Left kidney (tissue), 2 donors: ENCODE results near the gene MCAT. TPM values are rescaled to one million over a fixed set of nuclear protein-coding genes. Genes with fewer than 3 reads are reported as not detected.

Experiments used
- DNase-seq: peaks from one replicate; pipeline ENCODE4 v3.0.0-alpha.2; 2013
- polyA plus RNA-seq: library from polyadenylated mRNA; unstranded; fragments of 120-200 nt; gene quantifications from one replicate; pipeline ENCODE4 v1.2.1, GENCODE V29; 2013; ENCODE audit not compliant: insufficient read length

The MCAT gene
- polyA plus RNA-seq, 1 donor: 21.6 TPM

DNA sequence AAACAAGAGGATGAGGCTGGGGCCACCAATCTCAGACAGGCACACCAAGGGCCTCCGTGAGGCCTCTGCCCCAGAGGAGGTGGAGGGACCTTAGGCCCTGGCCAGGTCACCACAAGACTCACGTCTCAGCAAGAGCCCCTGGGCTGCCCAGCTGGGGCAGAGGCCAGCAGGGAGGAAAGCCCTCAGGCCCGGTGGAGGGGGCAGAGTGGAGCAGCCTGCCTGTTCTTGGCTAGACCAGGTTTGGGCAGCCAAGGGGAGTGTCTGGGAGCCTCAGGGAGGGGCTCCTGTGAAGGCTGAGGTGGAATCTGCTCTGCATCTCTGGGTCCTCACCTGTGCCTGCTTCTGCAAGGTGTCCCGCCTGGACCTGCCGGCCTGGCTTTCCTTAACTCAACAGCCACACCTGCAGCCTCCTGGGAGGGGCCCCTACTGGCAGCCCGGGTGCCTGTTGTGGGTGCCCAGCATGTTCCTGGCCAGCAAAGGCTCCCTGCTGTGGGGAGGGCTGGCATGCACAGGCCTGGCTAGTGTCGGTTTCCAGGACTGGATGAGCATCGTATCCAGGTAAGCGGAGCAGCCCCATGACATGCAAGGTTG is 31.8 kb upstream of the MCAT start:
- no peak for DNase-seq

DNA sequence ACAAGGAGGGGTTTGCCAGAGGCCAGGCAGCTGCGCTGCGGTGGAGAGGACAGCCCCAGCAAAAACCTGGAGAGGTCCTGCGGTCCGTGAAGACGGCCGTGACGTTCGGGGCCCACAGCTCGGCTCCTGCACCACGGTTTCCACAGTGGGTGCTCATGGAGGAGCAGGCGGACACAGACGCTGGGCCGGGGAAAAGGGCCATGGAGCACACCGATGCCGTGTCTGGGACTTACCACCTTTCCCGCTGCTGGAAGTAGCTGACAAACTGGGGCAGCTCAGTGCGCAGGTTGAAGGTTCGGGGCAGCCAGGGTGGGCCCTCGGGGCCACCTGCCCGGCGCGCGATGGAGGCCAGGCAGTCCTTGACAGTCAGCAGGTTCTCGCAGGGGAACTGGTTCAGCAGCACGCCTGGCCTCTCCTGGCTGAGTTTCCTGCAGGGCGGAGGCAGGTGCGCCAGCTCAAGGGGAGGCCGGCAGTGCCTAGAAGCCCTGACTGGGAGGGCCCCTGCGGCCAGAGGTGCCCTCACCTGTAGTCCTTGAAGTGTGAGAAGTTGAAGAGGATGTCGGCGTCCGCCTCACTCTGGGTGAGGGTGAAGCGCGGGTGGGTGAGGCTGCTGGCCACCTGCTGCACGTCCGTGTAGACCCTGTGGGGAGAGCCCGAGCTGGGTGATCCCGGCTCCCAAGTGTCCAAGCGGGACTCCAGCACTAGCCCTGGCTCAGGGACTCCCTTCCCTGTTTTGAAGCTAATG is 30.9 kb upstream of the MCAT start:
- no peak for DNase-seq

DNA sequence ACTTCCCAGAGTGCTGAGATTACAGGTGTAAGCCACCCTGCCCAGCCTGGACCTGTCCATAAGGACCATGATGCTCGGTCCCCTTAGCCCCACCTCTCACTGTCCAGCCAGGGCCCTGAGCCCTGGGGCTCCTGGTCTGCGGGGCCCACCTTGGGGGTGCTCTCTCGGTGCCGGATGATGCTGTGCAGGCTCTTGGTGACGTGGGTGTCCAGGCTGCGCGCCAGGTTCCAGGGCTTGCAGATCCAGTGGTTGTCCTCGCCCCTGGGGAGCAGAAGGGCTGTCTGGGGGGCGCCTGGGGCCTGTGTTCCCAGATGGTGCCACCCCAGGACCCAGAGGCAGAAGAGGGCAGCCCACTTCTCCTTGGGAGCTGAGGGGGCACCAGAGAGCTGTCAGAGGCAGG is 30.4 kb upstream of the MCAT start:
- no peak for DNase-seq

DNA sequence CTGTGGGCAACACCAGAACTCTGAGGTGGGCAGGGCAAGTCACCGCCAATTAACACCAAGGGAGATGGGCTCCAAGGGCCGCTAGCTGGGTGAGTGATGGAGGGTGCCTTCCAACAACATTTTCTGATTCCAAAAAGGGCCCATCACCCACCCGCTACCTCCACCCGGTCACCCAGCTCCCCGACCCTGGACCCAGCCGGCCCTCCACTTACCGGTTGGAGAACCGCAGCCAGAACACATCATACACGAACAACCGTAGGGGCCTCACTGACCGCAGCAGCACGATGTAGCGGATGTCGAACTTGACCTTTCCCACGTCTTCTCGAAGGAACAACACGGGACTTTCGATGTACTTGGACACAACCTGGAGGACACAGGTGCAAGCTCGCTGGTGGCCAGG is 29.0 kb upstream of the MCAT start:
- no peak for DNase-seq

DNA sequence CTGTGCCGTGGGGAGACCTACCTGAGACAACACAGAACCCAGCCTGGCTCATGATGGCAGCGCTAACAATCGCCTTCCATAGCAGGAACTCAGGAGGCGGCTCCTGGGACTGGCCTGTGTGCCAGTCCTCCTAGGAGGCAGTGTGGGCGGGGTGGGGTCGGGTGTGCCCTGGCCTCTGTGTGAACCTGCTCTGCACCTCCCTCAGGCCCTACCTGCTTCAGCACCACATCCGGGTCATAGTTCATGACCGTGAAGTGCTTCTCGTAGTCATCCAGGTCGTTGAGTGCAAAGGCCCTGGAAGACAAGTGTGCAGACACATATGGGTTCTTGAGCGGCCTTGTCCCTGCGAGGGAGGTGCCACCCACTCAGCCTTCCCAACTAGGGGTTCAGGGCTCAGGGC is 28.4 kb upstream of the MCAT start:
- no peak for DNase-seq

DNA sequence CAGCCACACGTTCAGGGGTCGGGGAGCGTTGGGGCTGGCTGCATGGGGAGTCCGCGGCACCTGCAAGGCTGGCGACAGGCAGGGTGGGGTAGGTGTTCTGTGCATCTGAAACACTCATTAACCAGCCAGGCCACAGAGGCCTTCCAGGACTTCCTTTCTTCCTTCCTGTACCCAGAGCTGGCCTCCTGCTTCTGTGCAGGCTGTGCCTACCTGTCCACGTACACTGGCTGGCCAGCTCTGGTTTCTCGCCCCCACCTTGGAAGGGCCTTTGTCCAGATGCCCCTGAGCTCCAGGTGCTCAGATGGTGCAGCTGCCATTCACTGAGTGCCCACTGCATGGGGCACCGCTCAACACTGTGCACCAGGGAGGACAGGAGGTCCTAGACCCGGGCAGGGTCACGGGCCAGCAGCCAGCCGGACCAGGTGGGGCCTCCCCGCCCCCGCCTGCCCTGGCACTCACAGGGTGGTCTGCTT is 27.9 kb upstream of the MCAT start:
- no peak for DNase-seq

DNA sequence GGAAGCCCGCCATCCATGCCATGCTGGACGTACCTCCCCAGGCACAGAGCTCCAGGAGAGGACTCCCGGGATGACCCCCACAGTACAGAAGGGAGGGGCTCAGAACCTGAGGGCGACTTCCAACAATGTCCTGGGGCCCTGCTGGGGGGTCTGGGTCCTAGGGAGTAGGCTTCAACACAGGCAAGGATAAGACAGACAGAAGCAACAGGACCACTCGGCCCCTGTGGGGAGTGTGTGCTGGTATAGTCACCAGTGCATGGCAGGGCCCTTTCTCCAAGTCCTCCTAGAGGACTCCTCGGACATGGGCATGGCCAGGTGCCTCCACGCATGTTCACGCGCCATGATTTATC is 26.9 kb upstream of the MCAT start:
- DNase-seq: no peak

DNA sequence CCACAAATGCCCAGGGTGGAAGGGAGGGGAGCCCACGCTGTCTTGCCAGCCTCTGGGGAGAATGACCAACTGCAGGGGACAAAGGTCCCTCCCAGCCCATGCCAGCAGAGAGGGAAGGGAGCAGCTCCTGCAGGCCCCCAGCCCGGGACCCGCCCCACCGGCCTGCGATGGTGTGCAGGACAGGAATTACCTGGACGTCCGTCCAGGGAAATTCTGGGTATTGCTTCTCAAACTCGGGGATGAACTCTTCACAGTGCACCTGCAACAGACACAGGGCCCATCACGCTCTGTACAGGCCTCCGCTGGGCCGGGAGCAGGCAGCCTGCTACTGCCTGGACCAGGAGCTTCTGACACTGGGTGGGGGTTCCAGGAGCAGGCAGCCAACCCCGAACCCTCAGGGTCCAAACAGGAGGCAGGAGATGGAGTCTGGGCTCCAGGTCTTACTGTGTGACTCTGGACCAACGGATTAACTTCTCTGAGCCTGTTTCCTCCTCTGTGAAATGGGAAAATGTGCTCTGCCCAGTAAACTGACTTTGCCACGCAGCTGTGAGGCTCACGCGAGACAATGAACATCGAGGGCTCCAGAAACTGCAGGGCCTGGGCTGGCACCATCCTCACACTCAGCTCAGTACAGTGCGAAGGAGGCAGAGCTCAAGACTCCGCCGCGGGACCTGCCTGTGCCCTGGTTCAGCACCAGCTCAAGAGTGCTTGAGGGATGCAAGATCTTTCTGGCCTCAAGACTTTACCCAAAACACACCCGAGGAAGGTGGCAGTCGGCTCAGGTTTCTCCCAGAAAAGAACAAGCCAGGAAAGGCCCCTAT is 26.3 kb upstream of the MCAT start:
- DNase-seq: no peak

DNA sequence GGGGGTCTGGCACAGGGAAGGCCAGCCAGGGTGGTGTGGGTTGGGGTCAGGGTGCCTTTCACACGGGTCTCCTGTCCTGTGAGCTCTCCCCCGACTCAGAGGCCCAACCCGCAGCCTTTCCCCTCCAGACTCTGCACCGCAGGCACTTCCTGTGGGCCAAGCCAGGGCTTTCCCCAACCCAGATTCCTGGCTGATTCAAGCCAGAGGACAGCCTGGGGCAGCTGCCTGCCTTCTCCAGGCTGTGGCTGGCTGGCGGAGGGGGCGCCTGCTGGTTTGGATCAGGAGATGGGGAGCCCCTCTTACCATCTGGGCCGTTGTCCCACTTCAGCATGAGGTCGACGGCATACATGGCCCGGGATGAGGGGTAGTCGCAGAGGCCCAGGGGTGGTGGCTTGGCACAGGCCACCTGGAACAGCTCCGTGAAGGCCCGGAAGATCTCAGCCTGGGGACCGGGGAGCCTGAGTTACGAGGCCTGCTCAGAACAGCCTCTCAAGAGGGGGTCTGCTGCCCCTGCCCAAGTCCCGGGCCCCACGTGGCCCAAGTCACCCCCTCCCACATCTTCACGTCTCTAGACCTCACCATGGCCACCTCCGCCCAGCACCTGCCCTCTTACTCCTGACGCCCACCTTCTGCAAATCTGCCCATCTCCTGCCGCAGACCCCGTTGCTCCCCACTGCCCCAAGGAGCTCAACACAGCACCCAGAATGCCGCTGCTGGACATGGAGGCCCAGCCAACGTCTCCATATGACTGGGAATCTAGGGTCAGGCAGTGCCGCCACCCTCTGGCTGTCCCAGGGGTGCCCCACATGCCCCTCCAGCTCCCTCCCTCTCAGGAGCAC is 25.5 kb upstream of the MCAT start:
- no peak for DNase-seq

DNA sequence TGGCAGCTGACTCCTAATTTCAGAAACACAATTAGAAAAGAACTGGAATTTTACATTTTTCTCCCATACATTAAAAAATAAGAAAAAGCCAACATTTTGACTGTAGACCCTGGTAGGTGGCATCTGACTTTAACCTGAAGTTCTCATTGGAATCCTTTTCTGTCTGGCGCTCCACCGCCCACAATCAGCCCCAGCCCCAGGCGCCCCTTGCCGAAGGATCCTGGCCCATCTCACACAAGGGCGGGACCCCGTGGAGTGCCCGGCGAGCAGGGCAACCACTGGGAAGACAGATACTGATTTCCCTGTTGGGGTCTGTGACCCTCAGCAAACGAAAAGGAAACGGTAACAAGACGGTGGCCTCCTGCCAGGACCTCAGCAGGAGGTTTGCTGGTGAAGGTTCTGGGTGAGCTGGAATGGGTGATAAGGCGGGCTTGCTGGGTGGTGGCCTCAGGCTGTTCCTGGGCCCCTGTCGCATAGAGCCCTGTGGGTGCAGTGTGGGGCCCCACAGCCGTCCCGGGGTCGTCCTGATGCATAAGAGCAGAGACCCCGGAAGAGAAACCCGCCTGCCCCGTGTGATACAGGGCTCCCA is 23.9 kb upstream of the MCAT start:
- DNase-seq: no peak

DNA sequence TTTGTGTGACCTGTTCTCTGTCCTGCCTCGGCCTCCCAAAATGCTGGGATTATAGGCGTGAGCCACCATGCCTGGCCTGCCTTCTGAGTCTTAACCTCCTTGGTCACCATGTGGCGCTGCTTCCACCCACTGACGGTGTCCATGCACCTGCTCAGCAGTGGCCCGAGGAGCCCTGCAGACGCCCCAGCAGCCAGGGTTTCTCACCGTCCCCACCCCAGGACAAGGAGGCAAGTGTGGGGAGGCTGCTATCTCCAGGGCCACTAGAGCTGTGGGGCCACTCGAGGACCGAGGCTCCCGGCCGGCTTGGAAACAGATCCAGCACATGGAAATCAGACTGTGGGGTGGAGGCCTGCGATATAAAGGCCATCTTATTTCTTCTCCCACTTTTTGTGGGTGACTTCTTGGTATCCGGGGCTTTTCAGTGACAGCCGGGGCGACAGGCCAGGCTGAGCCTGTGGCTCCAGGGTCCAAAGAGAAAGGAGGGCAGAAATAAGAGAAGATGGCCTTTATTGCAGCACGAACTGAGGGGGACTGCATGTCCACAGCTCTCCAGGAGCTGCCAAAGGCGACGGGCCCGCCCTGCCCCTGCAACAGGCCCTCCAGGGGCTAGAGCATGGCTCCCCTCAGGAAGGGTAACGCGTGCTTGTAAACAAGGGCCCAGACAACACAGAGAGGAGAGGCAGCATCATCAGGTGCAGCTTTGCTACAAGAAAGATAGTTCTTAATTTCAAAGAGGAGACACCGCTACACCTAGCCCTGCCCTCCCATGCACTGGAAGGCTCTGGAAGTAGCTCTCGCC is 23.1 kb upstream of the MCAT start:
- no peak for DNase-seq

DNA sequence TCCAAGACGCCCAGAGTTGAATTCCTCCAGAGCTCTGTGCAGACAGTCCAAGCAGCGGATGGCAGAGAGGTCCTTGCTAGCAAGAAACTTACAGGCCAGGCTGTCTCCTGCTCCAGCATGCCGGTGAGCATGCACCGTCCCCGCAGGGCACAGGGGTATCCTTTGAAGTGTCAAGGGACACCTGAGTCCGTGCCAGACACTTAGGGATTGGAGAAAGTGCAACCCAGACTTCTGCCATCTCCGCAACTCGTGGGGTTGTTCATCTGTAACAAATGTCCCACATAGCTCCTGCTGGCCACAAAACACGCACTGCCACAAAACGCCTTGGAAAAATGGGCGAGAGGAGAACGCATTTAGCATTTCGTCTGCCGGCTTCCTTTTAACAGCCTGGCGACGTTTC is 21.4 kb upstream of the MCAT start:
- no peak for DNase-seq

DNA sequence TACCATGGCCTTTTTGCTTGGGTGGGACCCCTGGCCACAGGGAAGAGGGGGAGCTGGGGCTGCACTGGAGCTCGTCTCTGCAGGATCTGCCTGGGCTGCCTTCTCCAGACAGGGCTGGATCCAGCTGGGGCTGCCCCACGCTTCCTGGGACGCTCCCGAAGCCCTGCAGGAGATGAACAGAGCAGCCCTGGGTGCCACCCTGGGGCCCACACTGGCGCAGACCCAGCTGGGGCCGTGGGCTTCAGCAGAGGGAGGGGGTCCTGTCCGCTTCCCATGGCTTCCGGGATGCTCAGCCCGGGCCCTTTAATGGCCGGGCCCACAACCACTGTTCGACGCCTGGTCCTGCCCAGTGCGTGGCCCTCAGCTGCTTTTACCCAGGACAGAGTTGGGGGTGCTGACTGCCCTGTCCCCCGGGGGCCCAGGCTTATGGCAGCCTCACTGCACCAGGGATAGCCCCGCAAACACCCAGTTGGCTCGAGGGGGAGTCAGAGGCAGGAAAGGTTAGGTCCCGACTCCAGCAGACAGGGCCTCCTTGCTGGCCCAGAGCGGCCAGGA is 20.1 kb upstream of the MCAT start:
- DNase-seq: no peak

DNA sequence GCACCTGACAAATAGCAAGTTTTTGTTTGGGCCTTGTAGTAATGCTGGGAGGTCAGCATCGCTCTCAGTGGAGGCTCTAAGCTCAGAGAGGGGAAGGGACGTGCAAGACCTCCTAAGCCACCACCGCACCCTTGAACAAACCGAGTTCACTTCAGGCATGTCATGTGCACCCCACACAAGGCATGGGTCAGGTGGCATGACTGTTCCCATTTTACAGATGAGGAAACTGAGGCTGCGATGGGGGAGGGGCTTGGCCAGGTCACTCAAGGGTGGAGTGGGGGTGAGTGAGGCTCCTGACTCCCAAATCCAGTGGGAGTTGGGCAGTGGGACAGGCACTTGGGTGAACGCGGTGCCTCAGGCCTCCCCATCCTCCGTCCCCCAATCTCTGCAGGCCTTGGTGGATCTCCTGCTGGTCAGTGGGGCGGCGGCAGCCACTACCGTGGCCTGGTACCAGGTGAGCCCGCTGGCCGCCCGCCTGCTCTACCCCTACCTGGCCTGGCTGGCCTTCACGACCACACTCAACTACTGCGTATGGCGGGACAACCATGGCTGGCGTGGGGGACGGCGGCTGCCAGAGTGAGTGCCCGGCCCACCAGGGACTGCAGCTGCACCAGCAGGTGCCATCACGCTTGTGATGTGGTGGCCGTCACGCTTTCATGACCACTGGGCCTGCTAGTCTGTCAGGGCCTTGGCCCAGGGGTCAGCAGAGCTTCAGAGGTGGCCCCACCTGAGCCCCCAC is 19.4 kb upstream of the MCAT start:
- DNase-seq: no peak

DNA sequence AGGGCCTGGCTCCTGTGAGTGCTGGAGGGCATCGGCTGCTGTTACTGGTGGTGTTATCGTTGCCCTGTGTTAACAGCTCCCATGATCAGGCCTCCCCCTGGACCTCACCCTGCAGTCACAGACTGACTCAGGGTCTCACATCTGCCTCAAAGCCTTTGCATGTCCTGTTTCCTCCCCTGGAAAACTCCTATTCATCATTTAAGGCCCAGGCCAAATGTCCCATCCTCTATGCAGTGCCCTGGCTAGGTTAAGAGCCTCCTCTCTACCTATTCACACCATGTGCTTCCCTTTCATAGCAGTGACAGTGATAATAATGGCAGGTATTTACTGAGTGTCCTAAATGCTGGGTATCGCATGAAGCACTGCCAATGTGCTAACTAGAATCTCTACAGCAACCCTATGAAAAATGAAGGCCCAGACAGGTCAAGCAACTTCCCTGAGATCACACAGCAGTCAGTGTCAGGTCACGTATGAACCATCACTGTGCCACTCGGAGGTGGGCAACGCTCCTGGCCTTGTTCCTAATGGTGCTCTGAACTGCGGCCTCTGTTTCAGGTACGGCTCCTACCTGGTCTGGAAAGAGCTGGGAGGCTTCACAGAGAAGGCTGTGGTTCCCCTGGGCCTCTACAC is 17.4 kb upstream of the MCAT start:
- DNase-seq: no peak

DNA sequence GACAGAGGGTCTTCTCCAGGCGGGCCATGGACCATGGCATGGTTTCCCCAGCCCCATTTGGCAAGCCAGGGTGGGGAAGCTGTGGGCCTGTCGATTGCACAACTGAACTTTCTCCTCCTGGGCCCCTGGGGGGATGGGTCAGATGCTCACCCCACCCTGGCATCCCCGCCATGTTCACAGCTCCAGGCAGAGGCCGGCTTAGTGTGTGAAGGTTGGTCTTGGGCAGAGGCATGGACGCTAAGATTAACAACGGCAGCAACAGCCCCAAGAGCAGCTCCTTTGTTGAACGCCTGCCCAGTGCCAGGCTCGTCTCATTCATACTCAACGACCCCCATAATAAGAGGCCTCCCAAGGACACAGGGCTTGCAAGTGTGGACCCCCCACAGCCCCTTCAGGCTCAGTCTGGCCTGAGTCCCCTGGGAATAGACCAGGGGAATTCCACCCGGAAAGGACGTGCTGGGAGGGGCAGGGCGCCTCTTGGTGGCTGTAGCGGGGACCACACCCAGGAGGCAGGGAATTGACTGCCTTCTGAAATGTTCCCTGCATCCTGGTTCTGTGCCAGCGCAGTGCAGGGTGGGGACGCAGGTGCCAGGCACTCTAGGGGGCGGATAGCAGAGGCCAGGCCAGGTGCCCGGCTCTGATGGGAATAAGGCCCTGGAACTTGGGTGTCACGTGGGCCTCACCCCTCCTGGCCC is 16.4 kb upstream of the MCAT start:
- DNase-seq: no peak

DNA sequence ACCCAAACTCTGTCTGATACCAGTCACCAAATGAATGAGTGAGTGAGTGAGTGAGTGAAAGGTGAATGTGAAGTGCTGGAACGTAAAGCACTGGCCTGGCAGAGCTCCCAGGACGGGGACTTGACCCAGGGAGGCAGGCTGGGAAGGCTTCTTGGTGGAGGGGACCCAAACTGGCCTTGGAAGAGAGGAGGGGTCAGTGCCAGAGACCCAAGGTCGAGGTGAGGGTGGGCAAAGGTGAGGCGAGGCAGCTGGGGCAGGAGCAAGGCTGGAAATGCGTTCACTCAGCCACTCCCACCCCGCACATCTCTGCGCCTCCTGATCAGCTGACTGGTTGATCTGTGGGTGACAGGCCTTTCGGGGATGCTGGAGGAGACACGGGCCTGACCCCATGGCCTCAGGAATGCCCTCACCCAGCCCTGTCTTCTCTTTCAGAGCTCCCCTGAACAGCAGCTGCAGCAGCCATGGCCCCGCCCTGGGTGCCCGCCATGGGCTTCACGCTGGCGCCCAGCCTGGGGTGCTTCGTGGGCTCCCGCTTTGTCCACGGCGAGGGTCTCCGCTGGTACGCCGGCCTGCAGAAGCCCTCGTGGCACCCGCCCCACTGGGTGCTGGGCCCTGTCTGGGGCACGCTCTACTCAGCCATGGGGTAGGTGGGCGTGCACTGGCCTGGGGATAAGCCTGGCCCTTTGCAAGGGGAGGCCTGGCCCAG is 15.7 kb upstream of the MCAT start:
- no peak for DNase-seq

DNA sequence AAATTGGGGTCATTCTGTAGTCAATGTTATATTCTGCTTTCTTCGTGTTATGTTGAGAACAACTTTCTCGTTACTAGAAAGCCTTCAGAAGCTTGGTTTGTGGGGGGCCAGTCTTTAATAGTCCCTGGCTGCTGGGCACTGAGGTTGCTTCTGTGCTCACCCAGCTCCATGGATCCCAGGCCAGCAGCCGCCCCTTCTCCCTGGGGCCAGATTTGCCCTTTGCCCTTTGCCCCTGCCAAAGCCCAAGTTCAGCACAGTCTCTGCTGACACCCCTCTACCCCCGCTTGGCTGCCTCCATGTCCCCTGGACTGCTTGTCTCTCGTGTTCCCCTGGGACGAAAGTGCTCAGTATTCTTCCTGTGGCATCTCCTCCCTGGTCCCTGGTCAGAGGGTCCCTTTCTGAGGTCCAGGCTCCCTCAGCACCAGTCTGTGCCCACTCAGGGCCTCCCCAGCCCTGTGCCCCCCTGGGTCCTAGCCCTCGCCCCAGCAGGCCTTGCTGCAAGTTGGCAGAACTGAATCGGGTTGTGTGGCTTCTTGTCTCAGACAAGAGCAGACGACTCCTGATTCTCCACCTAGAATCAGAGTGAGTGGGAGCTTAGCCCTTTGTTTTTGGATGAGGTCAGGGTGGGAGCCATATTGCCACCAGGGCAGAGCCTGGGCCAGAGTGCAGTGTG is 14.8 kb upstream of the MCAT start:
- no peak for DNase-seq
